ENCODE data around the gene MMAB.
"Not testable (repeated sequence)": the region's sequence is repeated elsewhere in the genome, so short reads cannot be mapped to it uniquely, and the experiment has no call there.

The MMAB gene

DNA sequence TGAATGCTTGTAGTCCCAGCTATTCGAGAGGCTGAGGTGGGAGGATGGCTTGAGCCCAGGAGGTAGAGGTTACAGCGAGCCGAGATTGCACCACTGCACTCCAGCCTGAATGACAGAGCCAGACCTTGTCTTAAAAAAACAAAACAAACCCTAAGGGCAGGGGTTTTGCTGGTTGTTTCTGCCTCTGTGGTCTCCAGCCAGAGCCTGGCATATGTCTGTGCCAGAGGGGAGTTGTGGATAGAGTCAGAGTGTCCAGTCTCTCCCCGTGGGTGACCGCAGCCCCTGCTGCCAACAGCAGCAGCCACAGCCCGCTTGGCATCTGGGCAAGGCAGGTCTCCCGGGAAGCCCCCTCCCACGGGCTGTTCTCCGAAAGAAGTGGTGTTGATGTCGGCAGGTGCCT lies 37.9 kb upstream of the MMAB start:
- H3K9me3 ChIP-seq (ENCODE audit: control insufficient read depth, insufficient read depth, low read depth, low read length) = 0 out of 2 replicates have a peak, but pooled peaks cover 2% of the 10 kb centered on the region
- H3K27me3 ChIP-seq (ENCODE audit: control insufficient read depth, insufficient read depth, low read length) = no peaks in the 10 kb centered on the region
- no peaks in the 10 kb centered on the region for H3K36me3 ChIP-seq (ENCODE audit: control insufficient read depth, insufficient read depth, low read length)
- no peak overlapping the region for H3K4me3 ChIP-seq (ENCODE audit: low read depth, low read length)
- H3K9ac ChIP-seq (ENCODE audit: low read length) = no peak overlapping the region
- H3K4me1 ChIP-seq (ENCODE audit: control insufficient read depth, insufficient read depth, low read length) = peaks cover 16% of the 10 kb centered on the region
- no peak overlapping the region for H3K27ac ChIP-seq (ENCODE audit: low read depth, low read length)

DNA sequence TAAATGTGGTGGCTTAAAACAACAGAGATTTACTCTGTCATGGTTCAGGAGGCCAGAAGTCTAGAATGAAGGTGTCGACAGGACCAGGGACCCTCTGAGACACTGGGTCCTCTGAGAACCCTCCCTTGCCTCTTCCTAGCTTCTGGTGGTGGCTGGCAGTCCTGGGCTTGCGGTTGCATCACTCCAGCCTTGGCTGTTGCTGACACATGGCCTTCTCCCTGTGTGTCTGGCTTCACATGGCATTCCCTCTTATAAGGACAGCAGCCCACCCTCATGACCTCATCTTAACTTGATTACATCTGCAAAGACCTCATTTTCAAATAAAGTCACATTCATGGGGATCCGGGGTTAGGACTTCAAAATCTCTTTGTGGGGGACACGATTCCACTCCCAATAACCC lies 37.2 kb upstream of the MMAB start:
- Histone ChIP-seq H3K9me3 (ENCODE audit: control insufficient read depth, insufficient read depth, low read depth, low read length) (0 out of 2 replicates have a peak, but pooled peaks cover 2% of the 10 kb centered on the region), H3K27ac (ENCODE audit: low read depth, low read length) (no peak overlapping the region), H3K27me3 (ENCODE audit: control insufficient read depth, insufficient read depth, low read length) (no peaks in the 10 kb centered on the region)

DNA sequence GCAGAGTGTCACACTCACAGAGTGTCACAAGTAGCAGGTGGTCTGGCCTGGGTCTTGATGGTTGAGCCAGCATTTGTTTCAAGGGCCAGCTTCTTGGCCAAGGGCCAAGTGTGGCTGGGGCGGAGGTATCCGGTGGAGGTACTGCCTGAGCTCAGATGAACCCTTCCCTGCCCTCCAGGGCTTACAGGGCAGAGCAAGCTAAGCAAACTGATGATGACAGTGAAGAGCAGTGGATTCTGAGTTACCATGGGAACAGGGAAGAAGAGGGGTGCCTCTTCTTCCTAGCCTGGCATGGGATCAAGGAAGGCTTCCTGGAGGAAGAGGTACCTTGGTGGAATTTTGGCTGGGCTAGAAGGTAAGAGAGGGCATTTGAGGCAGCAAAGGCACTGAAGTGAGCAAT lies 36.0 kb upstream of the MMAB start:
- Histone ChIP-seq H3K36me3 (ENCODE audit: control insufficient read depth, insufficient read depth, low read length) (no peaks in the 10 kb centered on the region), H3K27ac (ENCODE audit: low read depth, low read length) (no peak overlapping the region), H3K4me3 (ENCODE audit: low read depth, low read length) (no peak overlapping the region), H3K9me3 (ENCODE audit: control insufficient read depth, insufficient read depth, low read depth, low read length) (0 out of 2 replicates have a peak, but pooled peaks cover 2% of the 10 kb centered on the region), H3K4me1 (ENCODE audit: control insufficient read depth, insufficient read depth, low read length) (peaks cover 16% of the 10 kb centered on the region), H3K9ac (ENCODE audit: low read length) (no peak overlapping the region), H3K27me3 (ENCODE audit: control insufficient read depth, insufficient read depth, low read length) (no peaks in the 10 kb centered on the region)

More for the DNA sequence above, 37.2 kb upstream of the MMAB start:
- peaks cover 16% of the 10 kb centered on the region for H3K4me1 ChIP-seq (ENCODE audit: control insufficient read depth, insufficient read depth, low read length)
- no peaks in the 10 kb centered on the region for H3K36me3 ChIP-seq (ENCODE audit: control insufficient read depth, insufficient read depth, low read length)
- H3K9ac ChIP-seq (ENCODE audit: low read length) = no peak overlapping the region
- H3K4me3 ChIP-seq (ENCODE audit: low read depth, low read length) = no peak overlapping the region

DNA sequence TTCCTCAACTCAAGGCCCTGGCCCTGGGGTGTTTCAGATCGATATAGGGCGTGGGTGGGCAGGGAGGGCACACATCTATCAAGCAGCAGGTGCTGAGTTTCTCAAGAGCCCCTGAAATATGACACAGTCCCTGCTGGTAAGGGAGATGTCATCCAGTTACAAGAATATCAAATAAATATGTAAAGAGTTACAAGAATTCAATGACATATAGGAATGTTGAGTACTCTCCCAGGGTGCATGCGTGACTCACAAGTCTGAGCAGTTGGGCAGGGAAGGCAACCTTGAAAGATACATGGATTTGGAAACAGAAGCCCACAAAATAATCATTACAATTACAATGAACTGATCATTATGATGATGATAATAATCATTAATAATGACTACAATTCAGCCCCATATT lies 35.5 kb upstream of the MMAB start:
- no peaks in the 10 kb centered on the region for H3K27me3 ChIP-seq (ENCODE audit: control insufficient read depth, insufficient read depth, low read length)
- no peak overlapping the region for H3K27ac ChIP-seq (ENCODE audit: low read depth, low read length)

DNA sequence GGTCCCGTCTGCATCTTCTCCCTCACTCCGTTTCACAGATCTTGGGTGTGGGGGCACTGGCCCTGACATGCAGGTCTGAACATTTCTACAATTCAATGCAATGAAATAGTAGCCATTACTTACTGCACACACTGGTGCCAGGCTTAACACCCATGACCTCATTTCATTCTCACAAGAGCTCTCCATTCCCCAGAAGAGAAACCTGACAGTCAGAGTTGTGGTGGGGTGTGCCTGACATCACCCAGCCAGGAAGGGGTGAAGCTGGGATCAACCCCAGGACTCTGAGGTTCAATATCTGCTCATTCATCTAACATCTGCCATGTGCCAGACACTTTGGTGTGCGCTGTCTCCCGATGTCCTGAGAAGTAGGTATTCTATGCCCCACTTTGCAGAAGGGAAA lies 35.0 kb upstream of the MMAB start:
- Histone ChIP-seq H3K9me3 (ENCODE audit: control insufficient read depth, insufficient read depth, low read depth, low read length) (0 out of 2 replicates have a peak, but pooled peaks cover 2% of the 10 kb centered on the region), H3K36me3 (ENCODE audit: control insufficient read depth, insufficient read depth, low read length) (no peaks in the 10 kb centered on the region), H3K27ac (ENCODE audit: low read depth, low read length) (no peak overlapping the region), H3K27me3 (ENCODE audit: control insufficient read depth, insufficient read depth, low read length) (no peaks in the 10 kb centered on the region), H3K9ac (ENCODE audit: low read length) (no peak overlapping the region), H3K4me3 (ENCODE audit: low read depth, low read length) (no peak overlapping the region), H3K4me1 (ENCODE audit: control insufficient read depth, insufficient read depth, low read length) (peaks cover 12% of the 10 kb centered on the region)

More for the DNA sequence above, 35.5 kb upstream of the MMAB start:
- Histone ChIP-seq H3K9ac (ENCODE audit: low read length) (no peak overlapping the region), H3K4me3 (ENCODE audit: low read depth, low read length) (no peak overlapping the region), H3K36me3 (ENCODE audit: control insufficient read depth, insufficient read depth, low read length) (no peaks in the 10 kb centered on the region), H3K4me1 (ENCODE audit: control insufficient read depth, insufficient read depth, low read length) (peaks cover 16% of the 10 kb centered on the region), H3K9me3 (ENCODE audit: control insufficient read depth, insufficient read depth, low read depth, low read length) (0 out of 2 replicates have a peak, but pooled peaks cover 2% of the 10 kb centered on the region)

DNA sequence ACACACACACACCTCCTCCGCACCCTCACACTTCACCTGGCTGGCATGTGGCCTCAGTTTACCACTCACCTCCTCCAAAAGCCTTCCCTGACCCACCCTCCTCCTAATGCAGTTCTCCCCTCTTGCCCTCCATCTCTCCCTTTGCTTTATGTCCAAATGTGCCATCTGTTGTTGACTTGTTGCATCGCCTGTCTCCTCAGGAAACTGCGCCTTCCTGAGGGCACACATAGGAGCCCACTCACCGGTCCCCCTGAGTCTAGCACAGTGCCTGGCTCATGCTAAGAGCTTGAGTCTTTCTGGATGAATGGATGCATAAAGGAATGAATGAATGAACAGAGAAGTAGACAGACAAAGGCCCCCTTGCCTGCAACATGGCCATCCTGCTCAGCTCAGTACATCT lies 34.3 kb upstream of the MMAB start:
- Histone ChIP-seq H3K4me3 (ENCODE audit: low read depth, low read length) (no peak overlapping the region), H3K36me3 (ENCODE audit: control insufficient read depth, insufficient read depth, low read length) (no peaks in the 10 kb centered on the region), H3K27ac (ENCODE audit: low read depth, low read length) (no peak overlapping the region), H3K4me1 (ENCODE audit: control insufficient read depth, insufficient read depth, low read length) (peaks cover 10% of the 10 kb centered on the region), H3K27me3 (ENCODE audit: control insufficient read depth, insufficient read depth, low read length) (no peaks in the 10 kb centered on the region), H3K9ac (ENCODE audit: low read length) (no peak overlapping the region), H3K9me3 (ENCODE audit: control insufficient read depth, insufficient read depth, low read depth, low read length) (0 out of 2 replicates have a peak, but pooled peaks cover 2% of the 10 kb centered on the region)

DNA sequence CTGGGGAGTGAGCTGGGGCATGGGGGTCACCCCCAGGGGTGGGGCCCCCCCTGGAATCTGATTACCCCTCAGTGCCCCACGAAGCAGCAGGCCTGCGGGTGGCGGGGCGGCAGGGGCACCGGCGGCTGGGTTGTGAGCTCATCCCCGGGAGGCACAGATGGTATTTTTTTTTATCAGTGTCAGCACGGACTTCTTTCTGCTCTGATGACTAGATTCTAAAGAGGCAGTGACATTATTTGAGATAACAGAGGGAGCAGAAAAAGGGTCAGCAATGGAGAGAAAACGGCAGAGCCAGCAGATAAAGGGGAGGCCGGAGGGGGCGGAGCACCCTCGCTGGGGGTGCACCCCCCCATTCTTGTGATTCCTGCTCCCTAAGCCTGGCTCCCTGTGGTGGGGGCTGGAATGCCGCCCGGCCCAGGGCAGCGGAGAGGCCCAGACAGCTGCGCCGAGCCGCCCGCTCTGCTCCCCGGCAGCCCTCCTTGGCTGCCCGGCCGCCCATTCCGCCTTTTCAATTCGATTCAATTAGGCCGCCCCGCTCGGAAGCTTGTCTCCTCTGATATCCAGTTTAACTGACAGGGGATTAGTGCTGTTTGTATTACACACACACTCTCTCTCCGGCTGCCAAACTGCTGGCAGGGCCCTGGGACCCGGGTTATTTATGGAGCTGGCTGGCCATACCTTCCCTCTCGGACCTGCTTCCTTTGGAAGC lies 33.2 kb upstream of the MMAB start:
- no peaks in the 10 kb centered on the region for H3K27me3 ChIP-seq (ENCODE audit: control insufficient read depth, insufficient read depth, low read length)
- no peak overlapping the region for H3K9ac ChIP-seq (ENCODE audit: low read length)
- H3K4me3 ChIP-seq (ENCODE audit: low read depth, low read length) = no peak overlapping the region
- H3K9me3 ChIP-seq (ENCODE audit: control insufficient read depth, insufficient read depth, low read depth, low read length) = 0 out of 2 replicates have a peak, but pooled peaks cover 2% of the 10 kb centered on the region
- no peak overlapping the region for H3K27ac ChIP-seq (ENCODE audit: low read depth, low read length)
- peaks cover 10% of the 10 kb centered on the region for H3K4me1 ChIP-seq (ENCODE audit: control insufficient read depth, insufficient read depth, low read length)
- H3K36me3 ChIP-seq (ENCODE audit: control insufficient read depth, insufficient read depth, low read length) = no peaks in the 10 kb centered on the region

DNA sequence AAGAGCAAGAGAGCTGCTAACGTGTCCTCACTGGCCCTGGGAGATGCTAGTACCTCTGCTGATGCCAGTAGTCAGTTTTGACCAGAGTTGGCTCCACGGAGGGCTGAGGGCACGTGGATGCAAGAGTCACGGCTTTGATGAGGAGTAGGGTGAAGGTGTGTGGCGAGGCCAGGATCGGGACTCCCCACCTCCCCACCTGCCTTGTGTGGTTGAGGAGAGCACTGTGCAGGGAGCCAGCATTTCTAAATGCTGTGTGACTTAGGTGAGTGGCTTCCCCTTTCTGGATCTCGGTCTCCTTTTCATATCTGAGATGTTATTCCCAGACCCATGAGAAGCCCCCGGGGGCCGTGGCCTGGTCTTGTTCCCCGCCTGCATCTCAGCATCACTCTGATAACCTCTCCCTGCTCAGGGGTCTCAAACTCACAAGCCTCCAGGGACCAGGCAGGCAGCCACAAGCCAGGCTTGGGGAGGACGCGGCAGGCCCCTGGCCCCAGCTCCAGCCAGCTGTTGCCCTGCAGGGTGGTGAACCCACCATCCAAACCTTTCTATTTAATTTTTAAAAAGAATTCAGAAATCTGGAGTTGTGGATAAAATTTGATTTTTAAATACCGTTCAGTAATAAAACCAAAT lies 32.4 kb upstream of the MMAB start:
- H3K9ac ChIP-seq (ENCODE audit: low read length) = no peak overlapping the region
- H3K27me3 ChIP-seq (ENCODE audit: control insufficient read depth, insufficient read depth, low read length) = no peaks in the 10 kb centered on the region
- H3K27ac ChIP-seq (ENCODE audit: low read depth, low read length) = no peak overlapping the region
- peaks cover 10% of the 10 kb centered on the region for H3K4me1 ChIP-seq (ENCODE audit: control insufficient read depth, insufficient read depth, low read length)
- H3K4me3 ChIP-seq (ENCODE audit: low read depth, low read length) = no peak overlapping the region
- 0 out of 2 replicates have a peak, but pooled peaks cover 2% of the 10 kb centered on the region for H3K9me3 ChIP-seq (ENCODE audit: control insufficient read depth, insufficient read depth, low read depth, low read length)
- H3K36me3 ChIP-seq (ENCODE audit: control insufficient read depth, insufficient read depth, low read length) = no peaks in the 10 kb centered on the region

DNA sequence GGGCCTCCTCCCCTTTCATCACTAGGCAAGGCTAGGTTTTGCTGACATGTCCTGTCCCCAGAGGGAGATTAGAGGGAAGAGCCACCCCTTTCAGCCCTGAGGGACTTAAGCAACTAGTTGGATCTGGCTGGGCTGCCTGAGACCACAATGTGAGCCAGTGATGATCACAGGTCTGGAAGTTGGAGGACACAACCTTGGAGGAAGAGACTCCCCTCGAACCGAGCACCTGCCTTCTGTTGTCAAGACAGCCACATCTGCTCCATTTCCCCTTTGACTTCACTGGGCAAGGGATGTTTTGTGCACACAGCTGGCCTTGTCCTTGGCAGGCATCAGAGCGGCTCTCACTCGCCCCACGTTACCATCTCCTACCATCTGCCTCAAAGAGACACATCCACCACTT lies 31.7 kb upstream of the MMAB start:
- Histone ChIP-seq H3K4me3 (ENCODE audit: low read depth, low read length) (no peak overlapping the region), H3K4me1 (ENCODE audit: control insufficient read depth, insufficient read depth, low read length) (peaks cover 10% of the 10 kb centered on the region), H3K9ac (ENCODE audit: low read length) (no peak overlapping the region), H3K27ac (ENCODE audit: low read depth, low read length) (no peak overlapping the region), H3K36me3 (ENCODE audit: control insufficient read depth, insufficient read depth, low read length) (no peaks in the 10 kb centered on the region), H3K9me3 (ENCODE audit: control insufficient read depth, insufficient read depth, low read depth, low read length) (no peaks in the 10 kb centered on the region), H3K27me3 (ENCODE audit: control insufficient read depth, insufficient read depth, low read length) (no peaks in the 10 kb centered on the region)

DNA sequence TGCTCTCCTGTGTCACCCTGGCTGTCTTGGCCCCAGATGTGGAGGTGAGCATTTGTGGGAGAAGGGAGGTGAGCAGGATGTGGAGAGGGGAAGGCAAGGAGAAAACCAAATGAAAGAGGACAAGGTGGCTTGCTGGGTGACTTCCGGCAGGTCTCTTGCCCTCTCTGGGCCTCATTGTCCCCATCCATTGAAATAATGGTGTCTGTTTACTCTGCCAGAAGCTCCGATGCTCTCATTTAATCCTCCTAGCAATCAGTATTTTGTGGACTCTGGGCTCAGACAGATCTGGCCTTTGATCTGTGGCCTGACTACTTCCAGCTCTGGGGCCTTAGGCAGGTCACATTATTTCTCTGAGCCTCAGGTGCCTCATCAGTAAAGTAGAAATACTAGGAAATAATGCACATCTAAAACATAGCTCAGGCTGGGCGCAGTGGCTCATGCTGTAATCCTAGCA lies 30.9 kb upstream of the MMAB start:
- Histone ChIP-seq H3K9ac (ENCODE audit: low read length) (no peak overlapping the region), H3K4me3 (ENCODE audit: low read depth, low read length) (no peak overlapping the region), H3K27ac (ENCODE audit: low read depth, low read length) (no peak overlapping the region), H3K27me3 (ENCODE audit: control insufficient read depth, insufficient read depth, low read length) (no peaks in the 10 kb centered on the region), H3K4me1 (ENCODE audit: control insufficient read depth, insufficient read depth, low read length) (peaks cover 10% of the 10 kb centered on the region), H3K9me3 (ENCODE audit: control insufficient read depth, insufficient read depth, low read depth, low read length) (no peaks in the 10 kb centered on the region), H3K36me3 (ENCODE audit: control insufficient read depth, insufficient read depth, low read length) (no peaks in the 10 kb centered on the region)

DNA sequence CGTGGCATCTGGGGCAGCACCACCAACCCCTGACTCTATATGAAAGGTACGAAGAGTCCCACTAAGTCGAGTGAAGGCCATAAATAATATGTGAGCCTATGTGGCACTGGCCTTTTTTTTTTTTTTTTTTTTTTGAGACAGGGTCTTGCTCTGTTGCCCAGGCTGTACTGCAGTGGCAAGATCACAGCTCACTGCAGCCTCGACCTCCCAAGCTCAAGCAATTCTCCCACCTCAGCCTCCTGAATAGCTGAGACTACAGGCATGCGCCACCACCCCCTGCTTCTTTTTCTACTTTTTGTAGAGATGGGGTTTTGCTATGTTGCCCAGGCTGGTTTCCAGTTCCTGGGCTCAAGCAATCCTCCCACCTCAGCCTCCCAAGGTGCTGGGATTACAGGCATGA lies 28.8 kb upstream of the MMAB start:
- not testable (repeated sequence) for H3K27ac ChIP-seq (ENCODE audit: low read depth, low read length); H3K4me3 ChIP-seq (ENCODE audit: low read depth, low read length); H3K9me3 ChIP-seq (ENCODE audit: control insufficient read depth, insufficient read depth, low read depth, low read length); H3K36me3 ChIP-seq (ENCODE audit: control insufficient read depth, insufficient read depth, low read length); H3K9ac ChIP-seq (ENCODE audit: low read length); H3K27me3 ChIP-seq (ENCODE audit: control insufficient read depth, insufficient read depth, low read length)
- peaks cover 17% of the 10 kb centered on the region for H3K4me1 ChIP-seq (ENCODE audit: control insufficient read depth, insufficient read depth, low read length)

Data from HUES6 (cell line).